ENCODE measurements around the gene COPRS. TPM values are rescaled to one million over a fixed set of nuclear protein-coding genes. Genes with fewer than 3 reads are reported as not detected.

The COPRS gene
- total and polyA plus RNA-seq, 2 experiments from 2014 or later = 51.5 to 62.6 TPM

- Histone ChIP-seq H3K36me3 (ENCODE audit: insufficient read depth) (no peaks in the 10 kb centered on the region), H3K4me1 (ENCODE audit: insufficient read depth) (no peaks in the 10 kb centered on the region), H3K4me3 (no peak overlapping the region), H2AFZ (no peak overlapping the region), H3K79me2 (replicated peaks; ENCODE audit: insufficient read depth) (no peaks in the 10 kb centered on the region), H3F3A (replicated peaks; ENCODE audit: low read depth) (no peaks in the 10 kb centered on the region), H3K27me3 (ENCODE audit: insufficient read depth) (no peaks in the 10 kb centered on the region), H4K20me1 (replicated peaks; ENCODE audit: insufficient read depth) (no peaks in the 10 kb centered on the region), H3K27ac (ENCODE audit: low read depth) (no peak overlapping the region), H3K4me2 (no peak overlapping the region), H3K9me2 (ENCODE audit: insufficient read depth) (no peaks in the 10 kb centered on the region)
- ATAC-seq = no peak
- TF ChIP-seq POLR2AphosphoS5 (IDR thresholded peaks at IDR 0.05; ENCODE audit: low read depth) (no peak), REST (IDR thresholded peaks at IDR 0.05; ENCODE audit: unreplicated experiment) (no peak), CREB1 (CRISPR knock-in tag; IDR thresholded peaks at IDR 0.05; ENCODE audit: low read depth) (no peak), NANOG (IDR thresholded peaks at IDR 0.05; ENCODE audit: borderline replicate concordance) (no peak), EZH2phosphoT487 (IDR thresholded peaks at IDR 0.05; ENCODE audit: unreplicated experiment) (no peak), EZH2 (IDR thresholded peaks at IDR 0.05; ENCODE audit: low read depth, unreplicated experiment) (no peak), ZNF331 (CRISPR knock-in tag; IDR thresholded peaks at IDR 0.05; ENCODE audit: low read depth) (no peak), STAT1 (IDR thresholded peaks at IDR 0.05; ENCODE audit: unreplicated experiment) (no peak), JUNB (IDR thresholded peaks at IDR 0.05; ENCODE audit: unreplicated experiment) (no peak), CTCF (conservative IDR thresholded peaks at IDR 0.05; ENCODE audit: low read depth in 2 of 2) (no peak), ZNF114 (CRISPR knock-in tag; IDR thresholded peaks at IDR 0.05) (no peak)
- TF ChIP-seq, protein P1, sequence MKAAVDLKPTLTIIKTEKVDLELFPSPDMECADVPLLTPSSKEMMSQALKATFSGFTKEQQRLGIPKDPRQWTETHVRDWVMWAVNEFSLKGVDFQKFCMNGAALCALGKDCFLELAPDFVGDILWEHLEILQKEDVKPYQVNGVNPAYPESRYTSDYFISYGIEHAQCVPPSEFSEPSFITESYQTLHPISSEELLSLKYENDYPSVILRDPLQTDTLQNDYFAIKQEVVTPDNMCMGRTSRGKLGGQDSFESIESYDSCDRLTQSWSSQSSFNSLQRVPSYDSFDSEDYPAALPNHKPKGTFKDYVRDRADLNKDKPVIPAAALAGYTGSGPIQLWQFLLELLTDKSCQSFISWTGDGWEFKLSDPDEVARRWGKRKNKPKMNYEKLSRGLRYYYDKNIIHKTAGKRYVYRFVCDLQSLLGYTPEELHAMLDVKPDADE (IDR thresholded peaks at IDR 0.05) = no peak
- TF ChIP-seq, protein P2, sequence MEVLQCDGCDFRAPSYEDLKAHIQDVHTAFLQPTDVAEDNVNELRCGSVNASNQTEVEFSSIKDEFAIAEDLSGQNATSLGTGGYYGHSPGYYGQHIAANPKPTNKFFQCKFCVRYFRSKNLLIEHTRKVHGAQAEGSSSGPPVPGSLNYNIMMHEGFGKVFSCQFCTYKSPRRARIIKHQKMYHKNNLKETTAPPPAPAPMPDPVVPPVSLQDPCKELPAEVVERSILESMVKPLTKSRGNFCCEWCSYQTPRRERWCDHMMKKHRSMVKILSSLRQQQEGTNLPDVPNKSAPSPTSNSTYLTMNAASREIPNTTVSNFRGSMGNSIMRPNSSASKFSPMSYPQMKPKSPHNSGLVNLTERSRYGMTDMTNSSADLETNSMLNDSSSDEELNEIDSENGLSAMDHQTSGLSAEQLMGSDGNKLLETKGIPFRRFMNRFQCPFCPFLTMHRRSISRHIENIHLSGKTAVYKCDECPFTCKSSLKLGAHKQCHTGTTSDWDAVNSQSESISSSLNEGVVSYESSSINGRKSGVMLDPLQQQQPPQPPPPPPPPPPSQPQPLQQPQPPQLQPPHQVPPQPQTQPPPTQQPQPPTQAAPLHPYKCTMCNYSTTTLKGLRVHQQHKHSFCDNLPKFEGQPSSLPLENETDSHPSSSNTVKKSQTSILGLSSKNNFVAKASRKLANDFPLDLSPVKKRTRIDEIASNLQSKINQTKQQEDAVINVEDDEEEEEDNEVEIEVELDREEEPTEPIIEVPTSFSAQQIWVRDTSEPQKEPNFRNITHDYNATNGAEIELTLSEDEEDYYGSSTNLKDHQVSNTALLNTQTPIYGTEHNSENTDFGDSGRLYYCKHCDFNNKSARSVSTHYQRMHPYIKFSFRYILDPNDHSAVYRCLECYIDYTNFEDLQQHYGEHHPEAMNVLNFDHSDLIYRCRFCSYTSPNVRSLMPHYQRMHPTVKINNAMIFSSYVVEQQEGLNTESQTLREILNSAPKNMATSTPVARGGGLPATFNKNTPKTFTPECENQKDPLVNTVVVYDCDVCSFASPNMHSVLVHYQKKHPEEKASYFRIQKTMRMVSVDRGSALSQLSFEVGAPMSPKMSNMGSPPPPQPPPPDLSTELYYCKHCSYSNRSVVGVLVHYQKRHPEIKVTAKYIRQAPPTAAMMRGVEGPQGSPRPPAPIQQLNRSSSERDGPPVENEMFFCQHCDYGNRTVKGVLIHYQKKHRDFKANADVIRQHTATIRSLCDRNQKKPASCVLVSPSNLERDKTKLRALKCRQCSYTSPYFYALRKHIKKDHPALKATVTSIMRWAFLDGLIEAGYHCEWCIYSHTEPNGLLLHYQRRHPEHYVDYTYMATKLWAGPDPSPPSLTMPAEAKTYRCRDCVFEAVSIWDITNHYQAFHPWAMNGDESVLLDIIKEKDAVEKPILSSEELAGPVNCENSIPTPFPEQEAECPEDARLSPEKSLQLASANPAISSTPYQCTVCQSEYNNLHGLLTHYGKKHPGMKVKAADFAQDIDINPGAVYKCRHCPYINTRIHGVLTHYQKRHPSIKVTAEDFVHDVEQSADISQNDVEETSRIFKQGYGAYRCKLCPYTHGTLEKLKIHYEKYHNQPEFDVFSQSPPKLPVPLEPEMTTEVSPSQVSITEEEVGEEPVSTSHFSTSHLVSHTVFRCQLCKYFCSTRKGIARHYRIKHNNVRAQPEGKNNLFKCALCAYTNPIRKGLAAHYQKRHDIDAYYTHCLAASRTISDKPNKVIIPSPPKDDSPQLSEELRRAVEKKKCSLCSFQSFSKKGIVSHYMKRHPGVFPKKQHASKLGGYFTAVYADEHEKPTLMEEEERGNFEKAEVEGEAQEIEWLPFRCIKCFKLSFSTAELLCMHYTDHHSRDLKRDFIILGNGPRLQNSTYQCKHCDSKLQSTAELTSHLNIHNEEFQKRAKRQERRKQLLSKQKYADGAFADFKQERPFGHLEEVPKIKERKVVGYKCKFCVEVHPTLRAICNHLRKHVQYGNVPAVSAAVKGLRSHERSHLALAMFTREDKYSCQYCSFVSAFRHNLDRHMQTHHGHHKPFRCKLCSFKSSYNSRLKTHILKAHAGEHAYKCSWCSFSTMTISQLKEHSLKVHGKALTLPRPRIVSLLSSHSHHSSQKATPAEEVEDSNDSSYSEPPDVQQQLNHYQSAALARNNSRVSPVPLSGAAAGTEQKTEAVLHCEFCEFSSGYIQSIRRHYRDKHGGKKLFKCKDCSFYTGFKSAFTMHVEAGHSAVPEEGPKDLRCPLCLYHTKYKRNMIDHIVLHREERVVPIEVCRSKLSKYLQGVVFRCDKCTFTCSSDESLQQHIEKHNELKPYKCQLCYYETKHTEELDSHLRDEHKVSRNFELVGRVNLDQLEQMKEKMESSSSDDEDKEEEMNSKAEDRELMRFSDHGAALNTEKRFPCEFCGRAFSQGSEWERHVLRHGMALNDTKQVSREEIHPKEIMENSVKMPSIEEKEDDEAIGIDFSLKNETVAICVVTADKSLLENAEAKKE (CRISPR knock-in tag; IDR thresholded peaks at IDR 0.05) = no peak
- no peaks in the 10 kb centered on the region for H3K9me3 Mint-ChIP-seq
- DNase-seq (ENCODE audit: low spot score) = no peak
- no peak overlapping the region for H3K27ac Mint-ChIP-seq
- H3K36me3 Mint-ChIP-seq (ENCODE audit: low read depth) = no peaks in the 10 kb centered on the region
- no peak overlapping the region for H3K4me3 Mint-ChIP-seq
- H3K4me1 Mint-ChIP-seq = no peaks in the 10 kb centered on the region
- H3K27me3 Mint-ChIP-seq (ENCODE audit: insufficient read depth, low read depth, poor library complexity) = peaks cover 2% of the 10 kb centered on the region
Measured at GRCh38 chr17:31823014-31823413, 36.0 kb downstream of the COPRS start.

All from GM23338 (cell line).